ENCODE results near the gene FEM1A.
"Not testable (repeated sequence)": the region's sequence is repeated elsewhere in the genome, so short reads cannot be mapped to it uniquely, and the experiment has no call there.

DNA sequence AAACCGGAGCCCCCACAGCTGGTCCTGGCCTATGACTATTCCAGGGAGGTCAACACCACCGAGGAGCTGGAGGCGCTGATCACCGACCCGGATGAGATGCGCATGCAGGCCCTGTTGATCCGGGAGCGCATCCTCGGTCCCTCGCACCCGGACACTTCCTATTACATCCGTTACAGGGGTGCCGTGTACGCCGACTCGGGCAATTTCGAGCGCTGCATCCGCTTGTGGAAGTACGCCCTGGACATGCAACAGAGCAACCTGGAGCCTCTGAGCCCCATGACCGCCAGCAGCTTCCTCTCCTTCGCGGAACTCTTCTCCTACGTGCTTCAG is 1.3 kb downstream of the FEM1A start:
- TF ChIP-seq FOXJ3 (CRISPR knock-in tag; IDR thresholded peaks at IDR 0.05; ENCODE audit: borderline replicate concordance); YY1 (IDR thresholded peaks at IDR 0.05; ENCODE audit: insufficient read depth, insufficient replicate concordance, low read depth, low read length); ZNF460 (CRISPR knock-in tag; IDR thresholded peaks at IDR 0.05; ENCODE audit: borderline replicate concordance); ZNF7 (CRISPR knock-in tag; IDR thresholded peaks at IDR 0.05); TAF1 (CRISPR knock-in tag; IDR thresholded peaks at IDR 0.05); ELF4 (CRISPR knock-in tag; IDR thresholded peaks at IDR 0.05; ENCODE audit: borderline replicate concordance); MXI1 (IDR thresholded peaks at IDR 0.05; ENCODE audit: borderline replicate concordance, low read depth, low read length); ZKSCAN8 (CRISPR knock-in tag; IDR thresholded peaks at IDR 0.05; ENCODE audit: borderline replicate concordance); NR3C1 (CRISPR knock-in tag; IDR thresholded peaks at IDR 0.05): not testable (repeated sequence)
- TF ChIP-seq, protein P1, sequence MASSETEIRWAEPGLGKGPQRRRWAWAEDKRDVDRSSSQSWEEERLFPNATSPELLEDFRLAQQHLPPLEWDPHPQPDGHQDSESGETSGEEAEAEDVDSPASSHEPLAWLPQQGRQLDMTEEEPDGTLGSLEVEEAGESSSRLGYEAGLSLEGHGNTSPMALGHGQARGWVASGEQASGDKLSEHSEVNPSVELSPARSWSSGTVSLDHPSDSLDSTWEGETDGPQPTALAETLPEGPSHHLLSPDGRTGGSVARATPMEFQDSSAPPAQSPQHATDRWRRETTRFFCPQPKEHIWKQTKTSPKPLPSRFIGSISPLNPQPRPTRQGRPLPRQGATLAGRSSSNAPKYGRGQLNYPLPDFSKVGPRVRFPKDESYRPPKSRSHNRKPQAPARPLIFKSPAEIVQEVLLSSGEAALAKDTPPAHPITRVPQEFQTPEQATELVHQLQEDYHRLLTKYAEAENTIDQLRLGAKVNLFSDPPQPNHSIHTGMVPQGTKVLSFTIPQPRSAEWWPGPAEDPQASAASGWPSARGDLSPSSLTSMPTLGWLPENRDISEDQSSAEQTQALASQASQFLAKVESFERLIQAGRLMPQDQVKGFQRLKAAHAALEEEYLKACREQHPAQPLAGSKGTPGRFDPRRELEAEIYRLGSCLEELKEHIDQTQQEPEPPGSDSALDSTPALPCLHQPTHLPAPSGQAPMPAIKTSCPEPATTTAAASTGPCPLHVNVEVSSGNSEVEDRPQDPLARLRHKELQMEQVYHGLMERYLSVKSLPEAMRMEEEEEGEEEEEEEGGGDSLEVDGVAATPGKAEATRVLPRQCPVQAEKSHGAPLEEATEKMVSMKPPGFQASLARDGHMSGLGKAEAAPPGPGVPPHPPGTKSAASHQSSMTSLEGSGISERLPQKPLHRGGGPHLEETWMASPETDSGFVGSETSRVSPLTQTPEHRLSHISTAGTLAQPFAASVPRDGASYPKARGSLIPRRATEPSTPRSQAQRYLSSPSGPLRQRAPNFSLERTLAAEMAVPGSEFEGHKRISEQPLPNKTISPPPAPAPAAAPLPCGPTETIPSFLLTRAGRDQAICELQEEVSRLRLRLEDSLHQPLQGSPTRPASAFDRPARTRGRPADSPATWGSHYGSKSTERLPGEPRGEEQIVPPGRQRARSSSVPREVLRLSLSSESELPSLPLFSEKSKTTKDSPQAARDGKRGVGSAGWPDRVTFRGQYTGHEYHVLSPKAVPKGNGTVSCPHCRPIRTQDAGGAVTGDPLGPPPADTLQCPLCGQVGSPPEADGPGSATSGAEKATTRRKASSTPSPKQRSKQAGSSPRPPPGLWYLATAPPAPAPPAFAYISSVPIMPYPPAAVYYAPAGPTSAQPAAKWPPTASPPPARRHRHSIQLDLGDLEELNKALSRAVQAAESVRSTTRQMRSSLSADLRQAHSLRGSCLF (CRISPR knock-in tag; IDR thresholded peaks at IDR 0.05; ENCODE audit: borderline replicate concordance), result not testable (repeated sequence)
- TF ChIP-seq, protein P2, sequence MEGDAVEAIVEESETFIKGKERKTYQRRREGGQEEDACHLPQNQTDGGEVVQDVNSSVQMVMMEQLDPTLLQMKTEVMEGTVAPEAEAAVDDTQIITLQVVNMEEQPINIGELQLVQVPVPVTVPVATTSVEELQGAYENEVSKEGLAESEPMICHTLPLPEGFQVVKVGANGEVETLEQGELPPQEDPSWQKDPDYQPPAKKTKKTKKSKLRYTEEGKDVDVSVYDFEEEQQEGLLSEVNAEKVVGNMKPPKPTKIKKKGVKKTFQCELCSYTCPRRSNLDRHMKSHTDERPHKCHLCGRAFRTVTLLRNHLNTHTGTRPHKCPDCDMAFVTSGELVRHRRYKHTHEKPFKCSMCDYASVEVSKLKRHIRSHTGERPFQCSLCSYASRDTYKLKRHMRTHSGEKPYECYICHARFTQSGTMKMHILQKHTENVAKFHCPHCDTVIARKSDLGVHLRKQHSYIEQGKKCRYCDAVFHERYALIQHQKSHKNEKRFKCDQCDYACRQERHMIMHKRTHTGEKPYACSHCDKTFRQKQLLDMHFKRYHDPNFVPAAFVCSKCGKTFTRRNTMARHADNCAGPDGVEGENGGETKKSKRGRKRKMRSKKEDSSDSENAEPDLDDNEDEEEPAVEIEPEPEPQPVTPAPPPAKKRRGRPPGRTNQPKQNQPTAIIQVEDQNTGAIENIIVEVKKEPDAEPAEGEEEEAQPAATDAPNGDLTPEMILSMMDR (CRISPR knock-in tag; IDR thresholded peaks at IDR 0.05), result not testable (repeated sequence)
